MM.1S (cell line): ENCODE measurements around the gene TMEM132E.

Source experiments
- DNase-seq: peaks from one replicate; pipeline ENCODE4 v3.0.0-alpha.2; 2015
- H2AFZ ChIP-seq: fragments of 300-600 bp; sonication (generic); 2 replicates; pipeline ENCODE4 v1.6.0; 2016; ENCODE audit warnings: antibody characterized with exemption, low read length
- H3F3A ChIP-seq: fragments of 300-600 bp; sonication (generic); 2 replicates; pipeline ENCODE4 v1.6.1; 2016; ENCODE audit warnings: mild to moderate bottlenecking, antibody characterized with exemption, low read length, moderate library complexity, mixed read lengths; ENCODE audit not compliant: insufficient read depth
- H3K27ac ChIP-seq: fragments of 300-600 bp; sonication (generic); 2 replicates; pipeline ENCODE4 v1.5.1; 2016; ENCODE audit warnings: mild to moderate bottlenecking, low read length
- H3K27me3 ChIP-seq: fragments of 300-600 bp; sonication (generic); replicated peaks from 2 replicates; pipeline ENCODE4 v1.6.0; 2016; ENCODE audit warnings: low read length; ENCODE audit not compliant: insufficient read depth
- H3K36me3 ChIP-seq: fragments of 300-600 bp; sonication (generic); replicated peaks from 2 replicates; pipeline ENCODE4 v1.6.1; 2016; ENCODE audit warnings: mild to moderate bottlenecking, low read length, mixed read lengths; ENCODE audit not compliant: insufficient read depth
- H3K4me1 ChIP-seq: fragments of 300-600 bp; sonication (generic); 2 replicates; pipeline ENCODE4 v1.6.1; 2016; ENCODE audit warnings: low read length, mixed read lengths
- H3K4me2 ChIP-seq: fragments of 300-600 bp; sonication (generic); 2 replicates; pipeline ENCODE4 v1.6.0; 2016; ENCODE audit warnings: low read depth, low read length
- H3K4me3 ChIP-seq: fragments of 300-600 bp; sonication (generic); 2 replicates; pipeline ENCODE4 v1.5.1; 2016; ENCODE audit warnings: low read length, mixed read lengths
- H3K79me2 ChIP-seq: fragments of 300-600 bp; sonication (generic); 2 replicates; pipeline ENCODE4 v1.6.1; 2016; ENCODE audit warnings: mixed run types, low read length, mixed read lengths
- H3K9ac ChIP-seq: fragments of 300-600 bp; sonication (generic); 2 replicates; pipeline ENCODE4 v1.6.1; 2016; ENCODE audit warnings: low read length, mixed read lengths
- H3K9me2 ChIP-seq: fragments of 300-600 bp; sonication (generic); replicated peaks from 2 replicates; pipeline ENCODE4 v1.6.1; 2016; ENCODE audit warnings: mild to moderate bottlenecking, low read length, mixed read lengths; ENCODE audit not compliant: insufficient read depth
- H3K9me3 ChIP-seq: fragments of 300-600 bp; sonication (generic); replicated peaks from 2 replicates; pipeline ENCODE4 v1.6.1; 2016; ENCODE audit warnings: mild to moderate bottlenecking, low read length, mixed read lengths; ENCODE audit not compliant: insufficient read depth
- H4K20me1 ChIP-seq: fragments of 300-600 bp; sonication (generic); 2 replicates; pipeline ENCODE4 v1.6.1; 2016; ENCODE audit warnings: mild to moderate bottlenecking, low read length, moderate library complexity, mixed read lengths; ENCODE audit not compliant: insufficient read depth
- CTCF ChIP-seq: fragments of 300-600 bp; sonication (generic); IDR thresholded peaks from 2 replicates; pipeline ENCODE4 v1.5.1; 2016; ENCODE audit warnings: antibody characterized with exemption, low read length, mixed read lengths
- EZH2 ChIP-seq: fragments of 300-600 bp; sonication (generic); optimal IDR thresholded peaks from 2 replicates; pipeline ENCODE3; 2017; ENCODE audit warnings: low read depth, mild to moderate bottlenecking, antibody characterized with exemption, low read length, mixed read lengths
- EZH2phosphoT487 ChIP-seq: fragments of 300-600 bp; sonication (generic); IDR thresholded peaks from 2 replicates; pipeline ENCODE4 v1.6.1; 2018; ENCODE audit warnings: antibody characterized with exemption, low read length

Gene TMEM132E

GRCh38 chr17:34671191-34671590 is 91.8 kb downstream of the TMEM132E start:
- no peak overlapping the region for H3K27ac ChIP-seq
- no peaks in the 10 kb centered on the region for H3K9me2 ChIP-seq
- no peaks in the 10 kb centered on the region for H3K27me3 ChIP-seq
- no peak overlapping the region for H3K9ac ChIP-seq
- DNase-seq: no peak
- no peaks in the 10 kb centered on the region for H3F3A ChIP-seq
- H3K9me3 ChIP-seq: no peaks in the 10 kb centered on the region
- H3K4me2 ChIP-seq: no peak overlapping the region
- no peak for TF ChIP-seq EZH2phosphoT487
- no peak for TF ChIP-seq EZH2
- TF ChIP-seq CTCF: no peak
- no peak overlapping the region for H3K4me3 ChIP-seq
- H3K79me2 ChIP-seq: no peaks in the 10 kb centered on the region
- H3K4me1 ChIP-seq: no peaks in the 10 kb centered on the region
- no peaks in the 10 kb centered on the region for H4K20me1 ChIP-seq
- H2AFZ ChIP-seq: no peak overlapping the region
- no peaks in the 10 kb centered on the region for H3K36me3 ChIP-seq

GRCh38 chr17:34672176-34672785 is 92.9 kb downstream of the TMEM132E start:
- Histone ChIP-seq H3K9me3 (no peaks in the 10 kb centered on the region), H3F3A (no peaks in the 10 kb centered on the region), H3K4me1 (no peaks in the 10 kb centered on the region), H4K20me1 (no peaks in the 10 kb centered on the region), H3K4me2 (no peak overlapping the region), H3K27ac (no peak overlapping the region), H3K9ac (no peak overlapping the region), H3K79me2 (no peaks in the 10 kb centered on the region), H3K27me3 (no peaks in the 10 kb centered on the region), H3K36me3 (no peaks in the 10 kb centered on the region), H3K9me2 (no peaks in the 10 kb centered on the region), H3K4me3 (no peak overlapping the region), H2AFZ (no peak overlapping the region)
- no peak for DNase-seq
- TF ChIP-seq EZH2phosphoT487: no peak
- no peak for TF ChIP-seq EZH2
- TF ChIP-seq CTCF: no peak

GRCh38 chr17:34673516-34673915 is 94.1 kb downstream of the TMEM132E start:
- no peaks in the 10 kb centered on the region for H4K20me1 ChIP-seq

More at GRCh38 chr17:34673516-34673915, 94.1 kb downstream of the TMEM132E start:
- Histone ChIP-seq H3K4me2 (no peak overlapping the region), H3K79me2 (no peaks in the 10 kb centered on the region), H3K9me2 (no peaks in the 10 kb centered on the region), H3K9ac (no peak overlapping the region), H2AFZ (no peak overlapping the region), H3K27ac (no peak overlapping the region), H3K27me3 (no peaks in the 10 kb centered on the region), H3K4me3 (no peak overlapping the region), H3K36me3 (no peaks in the 10 kb centered on the region), H3K4me1 (no peaks in the 10 kb centered on the region), H3K9me3 (no peaks in the 10 kb centered on the region), H3F3A (no peaks in the 10 kb centered on the region)
- DNase-seq: no peak
- TF ChIP-seq CTCF: no peak
- TF ChIP-seq EZH2phosphoT487: no peak
- TF ChIP-seq EZH2: no peak
